ENCODE measurements around the gene APCDD1.

The APCDD1 gene

GRCh38 chr18:10519999-10520935, 65.8 kb downstream of the APCDD1 start:
- peak; percentile 97 for DNase-seq (ENCODE audit: low read depth)
- peak; percentile 75 for TF ChIP-seq CTCF (IDR thresholded peaks at IDR 0.05; ENCODE audit: low read length, missing control alignments)
- peak overlapping the region; percentile 12 for H3K4me3 ChIP-seq (replicated peaks; ENCODE audit: low read depth, low read length)

GRCh38 chr18:10521566-10521965, 67.1 kb downstream of the APCDD1 start:
- no peak for DNase-seq (ENCODE audit: low read depth)
- no peak for TF ChIP-seq CTCF (IDR thresholded peaks at IDR 0.05; ENCODE audit: low read length, missing control alignments)
- no peak overlapping the region for H3K4me3 ChIP-seq (replicated peaks; ENCODE audit: low read depth, low read length)

DNA sequence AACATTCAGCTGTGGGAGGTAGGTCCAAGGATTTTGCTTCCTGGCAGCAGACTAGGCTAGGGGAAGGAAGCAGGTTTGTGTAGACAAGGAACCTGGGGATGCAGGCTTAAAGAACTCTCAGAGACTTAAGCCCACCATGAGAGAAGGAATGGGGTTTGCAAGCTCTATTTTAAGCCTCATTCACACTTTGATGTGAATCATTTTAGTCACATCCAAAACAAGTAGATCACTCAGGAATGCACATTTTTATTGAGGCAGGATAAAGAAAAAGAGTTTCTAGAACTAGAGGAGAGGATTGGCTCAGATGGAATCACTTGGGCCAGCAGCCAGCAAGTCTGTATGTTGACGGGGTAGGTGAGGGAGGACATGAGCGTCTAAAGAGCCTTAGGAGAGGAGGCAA, 68.1 kb downstream of the APCDD1 start:
- DNase-seq (ENCODE audit: low read depth): no peak
- TF ChIP-seq CTCF (IDR thresholded peaks at IDR 0.05; ENCODE audit: low read length, missing control alignments): no peak
- no peak overlapping the region for H3K4me3 ChIP-seq (replicated peaks; ENCODE audit: low read depth, low read length)

DNA sequence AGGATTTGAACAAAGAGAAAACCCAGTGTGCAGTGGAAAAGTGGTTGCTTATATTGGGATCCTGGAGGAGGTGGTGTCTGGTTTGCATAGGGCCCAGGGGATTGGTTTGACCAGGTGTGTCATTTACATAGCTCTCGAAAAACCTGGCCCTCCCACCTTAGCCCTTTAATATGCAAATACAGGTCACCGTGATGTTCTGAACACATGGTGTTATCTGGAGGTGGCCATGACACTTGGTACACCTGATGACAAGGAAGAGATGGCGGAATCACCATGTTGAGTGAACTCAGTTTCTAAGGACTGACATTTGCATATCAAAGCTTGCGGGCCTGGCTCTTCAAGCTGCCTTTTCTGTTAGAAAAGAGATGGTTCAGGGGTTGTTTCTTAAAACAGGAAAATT, 69.1 kb downstream of the APCDD1 start:
- no peak for DNase-seq (ENCODE audit: low read depth)
- H3K4me3 ChIP-seq (replicated peaks; ENCODE audit: low read depth, low read length): no peak overlapping the region
- TF ChIP-seq CTCF (IDR thresholded peaks at IDR 0.05; ENCODE audit: low read length, missing control alignments): no peak

- no peak for TF ChIP-seq CTCF (IDR thresholded peaks at IDR 0.05; ENCODE audit: low read length, missing control alignments)
- no peak for DNase-seq (ENCODE audit: low read depth)
- H3K4me3 ChIP-seq (replicated peaks; ENCODE audit: low read depth, low read length): no peak overlapping the region
These were observed 70.3 kb downstream of the APCDD1 start for GRCh38 chr18:10524507-10525370.

- TF ChIP-seq CTCF (IDR thresholded peaks at IDR 0.05; ENCODE audit: low read length, missing control alignments): no peak
- no peak for DNase-seq (ENCODE audit: low read depth)
- H3K4me3 ChIP-seq (replicated peaks; ENCODE audit: low read depth, low read length): peak overlapping the region; percentile 72
These were observed 70.9 kb downstream of the APCDD1 start for GRCh38 chr18:10525371-10525691.

Measured in fibroblast of pulmonary artery (primary cell).